Loucy (cell line): Measurements from ENCODE around the gene STAT3.

Source experiments
- EZH2phosphoT487 ChIP-seq: fragments of 200-600 bp; IDR thresholded peaks from 2 replicates; pipeline ENCODE4 v1.6.1; 2018; ENCODE audit warnings: antibody characterized with exemption, mild to moderate bottlenecking, moderate library complexity, borderline replicate concordance
- TF ChIP-seq, protein P1 (sequence below): fragments of 200-600 bp; sonication (generic); conservative IDR thresholded peaks from 2 replicates; pipeline ENCODE4 v1.5.1; 2014; ENCODE audit warnings: mild to moderate bottlenecking, antibody characterized with exemption, low read length

DNA sequence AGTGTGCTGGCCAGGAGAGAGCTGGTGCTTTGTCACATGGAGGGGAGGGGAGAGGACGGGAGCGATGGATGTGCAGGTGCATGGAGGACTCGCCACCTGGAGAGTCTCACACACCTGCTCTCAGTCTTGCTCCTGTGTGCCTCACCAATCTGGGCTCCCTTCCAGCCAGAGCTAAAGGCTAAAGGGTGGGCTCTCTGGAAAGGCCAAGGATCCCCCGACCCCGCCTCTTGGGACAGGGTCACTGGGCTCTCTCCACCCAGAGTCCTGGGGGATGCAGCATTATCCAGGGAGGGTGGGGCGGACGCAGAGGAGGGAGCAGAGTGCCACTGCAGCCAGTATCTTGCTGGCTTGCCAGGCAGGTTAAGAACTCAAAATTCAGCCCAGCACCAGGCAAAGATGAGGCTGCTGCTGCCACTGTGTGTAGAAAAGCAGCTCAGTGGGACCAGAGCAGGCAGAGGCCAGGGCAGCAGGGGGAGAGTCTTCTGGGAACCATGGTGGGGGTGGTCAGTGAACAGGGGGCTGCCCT, 106.6 kb downstream of the STAT3 start:
- TF ChIP-seq, protein P1, sequence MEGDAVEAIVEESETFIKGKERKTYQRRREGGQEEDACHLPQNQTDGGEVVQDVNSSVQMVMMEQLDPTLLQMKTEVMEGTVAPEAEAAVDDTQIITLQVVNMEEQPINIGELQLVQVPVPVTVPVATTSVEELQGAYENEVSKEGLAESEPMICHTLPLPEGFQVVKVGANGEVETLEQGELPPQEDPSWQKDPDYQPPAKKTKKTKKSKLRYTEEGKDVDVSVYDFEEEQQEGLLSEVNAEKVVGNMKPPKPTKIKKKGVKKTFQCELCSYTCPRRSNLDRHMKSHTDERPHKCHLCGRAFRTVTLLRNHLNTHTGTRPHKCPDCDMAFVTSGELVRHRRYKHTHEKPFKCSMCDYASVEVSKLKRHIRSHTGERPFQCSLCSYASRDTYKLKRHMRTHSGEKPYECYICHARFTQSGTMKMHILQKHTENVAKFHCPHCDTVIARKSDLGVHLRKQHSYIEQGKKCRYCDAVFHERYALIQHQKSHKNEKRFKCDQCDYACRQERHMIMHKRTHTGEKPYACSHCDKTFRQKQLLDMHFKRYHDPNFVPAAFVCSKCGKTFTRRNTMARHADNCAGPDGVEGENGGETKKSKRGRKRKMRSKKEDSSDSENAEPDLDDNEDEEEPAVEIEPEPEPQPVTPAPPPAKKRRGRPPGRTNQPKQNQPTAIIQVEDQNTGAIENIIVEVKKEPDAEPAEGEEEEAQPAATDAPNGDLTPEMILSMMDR: no peak
- no peak for TF ChIP-seq EZH2phosphoT487
